ENCODE results near the gene GRAMD1C. TPM values are rescaled to one million over a fixed set of nuclear protein-coding genes. Genes with fewer than 3 reads are reported as not detected.

The GRAMD1C gene
- total and polyA plus RNA-seq, 2 of the 13 experiments (the other 11 are each of a cell fraction or from before 2014, with no cell fraction given), result 0.45 TPM; not detected in 1

GRCh38 chr3:113948015-113948917, 109.7 kb downstream of the GRAMD1C start (continued):
- TF ChIP-seq ARID4A (CRISPR knock-in tag; IDR thresholded peaks at IDR 0.05; ENCODE audit: borderline replicate concordance) (peak; percentile 50; the same call in 1 of the 2 replicates), ZNF619 (CRISPR knock-in tag; IDR thresholded peaks at IDR 0.05) (0 out of 2 replicates have a peak, but pooled peaks have one; percentile 39), ZNF275 (CRISPR knock-in tag; IDR thresholded peaks at IDR 0.05; ENCODE audit: borderline replicate concordance) (0 out of 2 replicates have a peak, but pooled peaks have one; percentile 62), SALL1 (CRISPR knock-in tag; IDR thresholded peaks at IDR 0.05) (peak; percentile 28; the same call in 1 of the 2 replicates), ZNF746 (CRISPR knock-in tag; IDR thresholded peaks at IDR 0.05) (no peak), ESRRA (CRISPR knock-in tag; IDR thresholded peaks at IDR 0.05; ENCODE audit: low read depth) (no peak), ZBTB7B (CRISPR knock-in tag; IDR thresholded peaks at IDR 0.05) (peak; percentile 54; the same call in 1 of the 2 replicates), ZNF580 (CRISPR knock-in tag; IDR thresholded peaks at IDR 0.05; ENCODE audit: borderline replicate concordance, low read depth) (no peak), REL (CRISPR knock-in tag; conservative IDR thresholded peaks at IDR 0.05) (0 out of 2 replicates have a peak, but pooled peaks have one; percentile 48), ZNF263 (CRISPR knock-in tag; IDR thresholded peaks at IDR 0.05) (0 out of 2 replicates have a peak, but pooled peaks have one; percentile 20), ZNF766 (CRISPR knock-in tag; IDR thresholded peaks at IDR 0.05; ENCODE audit: borderline replicate concordance) (0 out of 2 replicates have a peak, but pooled peaks have one; percentile 20), RBFOX2 (IDR thresholded peaks at IDR 0.05; ENCODE audit: low read depth, low read length) (peak; percentile 39; the same call in 1 of the 2 replicates), CAMTA2 (CRISPR knock-in tag; IDR thresholded peaks at IDR 0.05; ENCODE audit: borderline replicate concordance) (0 out of 2 replicates have a peak, but pooled peaks have one; percentile 39), ZNF891 (CRISPR knock-in tag; IDR thresholded peaks at IDR 0.05) (peak; percentile 47; the same call in 1 of the 2 replicates), RFX1 (IDR thresholded peaks at IDR 0.05) (peak; percentile 44; the same call in 1 of the 2 replicates), TGIF2 (CRISPR knock-in tag; IDR thresholded peaks at IDR 0.05) (0 out of 2 replicates have a peak, but pooled peaks have one; percentile 42), ZNF691 (CRISPR knock-in tag; IDR thresholded peaks at IDR 0.05; ENCODE audit: borderline replicate concordance, low read depth) (peak; percentile 32; the same call in 1 of the 2 replicates)

Data from HepG2 (cell line).